ENCODE measurements around the gene NAPB. TPM values are rescaled to one million over a fixed set of nuclear protein-coding genes. Genes with fewer than 3 reads are reported as not detected.

The NAPB gene
- total RNA-seq, 2 donors from 2014 or later = 11.5 to 14.3 TPM

DNA sequence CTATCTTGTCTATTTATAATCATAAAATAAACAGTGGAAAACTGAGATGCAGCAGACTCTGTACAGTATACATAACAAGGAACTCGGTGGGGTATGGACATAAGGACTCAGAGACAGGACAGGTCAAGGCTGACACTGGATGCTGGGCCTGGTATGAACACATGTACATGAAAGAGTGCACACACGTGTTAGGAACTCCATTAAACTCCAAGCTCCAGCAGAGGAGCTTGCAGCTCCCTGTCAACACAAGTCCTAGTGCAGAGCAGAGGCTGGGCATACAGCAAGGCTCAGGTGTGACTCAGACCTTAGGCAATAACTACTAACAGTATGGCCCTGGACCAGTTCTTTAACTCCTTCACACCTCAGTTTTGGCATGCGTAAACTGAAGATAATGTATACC, 17.1 kb downstream of the NAPB start:
- no peaks in the 10 kb centered on the region for H3K27me3 Mint-ChIP-seq
- peaks cover 35% of the 10 kb centered on the region for H3K36me3 Mint-ChIP-seq (ENCODE audit: low read depth)
- H3K4me1 Mint-ChIP-seq = peaks cover 25% of the 10 kb centered on the region
- H3K27ac Mint-ChIP-seq = no peak overlapping the region
- H3K9me3 Mint-ChIP-seq = no peaks in the 10 kb centered on the region
- H3K4me3 Mint-ChIP-seq = no peak overlapping the region
- no peak for ATAC-seq (replicated peaks)

DNA sequence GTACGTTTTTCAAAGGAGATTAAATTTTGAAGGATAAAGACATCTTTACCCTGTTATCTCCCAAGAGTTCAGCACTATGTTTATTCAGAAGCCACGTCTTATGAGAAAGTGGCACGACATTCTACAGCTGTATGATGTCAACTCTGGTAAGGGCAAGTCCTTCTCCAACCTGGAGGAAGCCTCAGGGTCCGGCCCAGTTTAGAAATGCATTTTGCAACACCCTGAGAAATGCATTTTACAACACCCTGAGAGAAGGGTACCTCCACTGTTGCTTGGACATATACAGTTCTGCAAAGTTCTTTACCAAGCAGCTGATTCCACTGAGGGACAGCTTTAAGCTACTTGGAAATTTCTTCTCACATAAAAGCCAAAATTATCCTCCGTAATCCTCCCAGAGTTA, 17.5 kb downstream of the NAPB start:
- H3K4me1 Mint-ChIP-seq = peaks cover 25% of the 10 kb centered on the region
- no peak overlapping the region for H3K4me3 Mint-ChIP-seq
- no peaks in the 10 kb centered on the region for H3K27me3 Mint-ChIP-seq
- no peaks in the 10 kb centered on the region for H3K9me3 Mint-ChIP-seq
- no peak overlapping the region for H3K27ac Mint-ChIP-seq
- ATAC-seq (replicated peaks) = no peak
- peaks cover 39% of the 10 kb centered on the region for H3K36me3 Mint-ChIP-seq (ENCODE audit: low read depth)

DNA sequence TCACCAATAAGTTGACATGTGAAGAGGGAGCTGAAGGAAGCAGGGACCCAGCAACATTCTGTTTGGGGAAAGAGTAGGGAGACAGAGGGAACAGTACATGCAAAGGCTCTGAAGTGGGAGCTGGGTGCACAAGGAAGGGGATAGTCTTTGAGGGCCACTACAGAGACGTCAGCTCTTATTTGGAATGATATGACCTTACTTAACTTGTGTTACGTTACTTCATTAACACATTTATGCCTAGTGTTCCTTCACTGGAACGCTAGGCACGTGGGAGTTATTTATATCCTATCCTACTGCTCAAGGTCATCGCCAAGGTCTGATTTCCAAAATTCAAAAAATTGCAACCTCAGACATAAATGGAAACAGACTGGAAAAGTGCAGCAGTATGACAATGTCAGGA, 20.2 kb downstream of the NAPB start:
- peaks cover 21% of the 10 kb centered on the region for H3K4me1 Mint-ChIP-seq
- H3K36me3 Mint-ChIP-seq (ENCODE audit: low read depth) = peaks cover 60% of the 10 kb centered on the region
- H3K9me3 Mint-ChIP-seq = no peaks in the 10 kb centered on the region
- H3K4me3 Mint-ChIP-seq = no peak overlapping the region
- no peak for ATAC-seq (replicated peaks)
- H3K27ac Mint-ChIP-seq = no peak overlapping the region
- no peaks in the 10 kb centered on the region for H3K27me3 Mint-ChIP-seq

GRCh38 chr20:23399568-23400241, 21.6 kb downstream of the NAPB start:
- ATAC-seq (replicated peaks) = peak; percentile 93
- Mint-ChIP-seq H3K36me3 (ENCODE audit: low read depth) (peaks cover 73% of the 10 kb centered on the region), H3K9me3 (no peaks in the 10 kb centered on the region), H3K27me3 (no peaks in the 10 kb centered on the region), H3K27ac (peak overlapping the region; percentile 9), H3K4me1 (peaks cover 21% of the 10 kb centered on the region), H3K4me3 (peak overlapping the region; percentile 34)

DNA sequence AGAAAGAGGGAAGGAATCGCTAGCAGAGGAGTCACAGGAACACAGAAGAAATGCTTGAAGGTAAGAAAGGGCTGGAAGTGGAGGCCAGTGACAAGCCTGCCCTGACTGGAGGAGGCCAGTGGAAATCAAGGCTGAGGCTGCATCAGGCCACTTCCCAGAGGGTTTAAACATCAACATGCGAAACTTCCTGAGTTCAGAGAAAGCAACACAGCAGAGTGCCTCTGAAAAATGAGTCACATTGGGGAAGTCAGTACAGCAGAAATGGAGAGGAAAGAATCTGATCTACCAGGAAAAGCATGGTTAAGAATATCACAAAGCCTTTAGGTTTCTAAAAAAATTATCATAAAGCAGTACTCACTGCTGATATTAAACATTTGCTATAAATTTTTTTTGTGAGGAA, 23.3 kb downstream of the NAPB start:
- H3K4me1 Mint-ChIP-seq = peaks cover 22% of the 10 kb centered on the region
- H3K27ac Mint-ChIP-seq = peak overlapping the region; percentile 77
- H3K9me3 Mint-ChIP-seq = no peaks in the 10 kb centered on the region
- H3K27me3 Mint-ChIP-seq = no peaks in the 10 kb centered on the region
- peak; percentile 41 for ATAC-seq (replicated peaks)
- H3K36me3 Mint-ChIP-seq (ENCODE audit: low read depth) = peaks cover 88% of the 10 kb centered on the region
- H3K4me3 Mint-ChIP-seq = peak overlapping the region; percentile 57

DNA sequence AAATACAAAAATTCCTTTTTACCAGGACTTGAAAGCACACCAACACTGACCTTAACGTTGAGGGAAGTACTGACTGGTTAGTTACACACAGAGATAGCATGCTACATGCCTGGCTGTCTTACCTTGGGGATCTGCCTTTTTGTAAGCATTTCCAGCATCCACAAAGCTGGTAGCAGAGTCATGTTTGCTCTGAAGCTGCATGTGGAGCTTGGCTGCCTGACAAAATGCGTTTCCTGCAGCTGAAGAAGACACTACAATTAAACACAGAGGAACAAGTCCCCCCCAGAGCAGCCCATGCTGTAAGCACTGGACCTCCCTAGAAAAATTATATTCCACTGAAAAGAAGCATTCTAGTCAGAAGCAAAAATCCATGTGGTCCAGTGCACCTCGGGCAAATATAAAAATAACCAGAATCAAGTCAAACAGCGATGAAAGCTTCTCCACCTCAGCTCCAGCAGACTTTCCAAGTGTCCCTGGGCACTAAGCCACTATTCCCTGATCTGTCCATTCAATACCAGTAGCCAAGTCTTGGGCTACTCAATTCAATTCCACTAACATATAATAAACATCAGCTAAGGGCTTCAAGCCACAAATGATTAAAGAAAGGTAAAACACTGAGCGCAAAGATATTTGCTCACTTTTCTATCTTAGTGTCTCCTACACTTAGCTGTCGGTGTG, 24.2 kb downstream of the NAPB start:
- no peak for ATAC-seq (replicated peaks)
- Mint-ChIP-seq H3K36me3 (ENCODE audit: low read depth) (peaks cover 88% of the 10 kb centered on the region), H3K9me3 (no peaks in the 10 kb centered on the region), H3K27me3 (no peaks in the 10 kb centered on the region), H3K27ac (no peak overlapping the region), H3K4me3 (peak overlapping the region; percentile 57), H3K4me1 (peaks cover 22% of the 10 kb centered on the region)

DNA sequence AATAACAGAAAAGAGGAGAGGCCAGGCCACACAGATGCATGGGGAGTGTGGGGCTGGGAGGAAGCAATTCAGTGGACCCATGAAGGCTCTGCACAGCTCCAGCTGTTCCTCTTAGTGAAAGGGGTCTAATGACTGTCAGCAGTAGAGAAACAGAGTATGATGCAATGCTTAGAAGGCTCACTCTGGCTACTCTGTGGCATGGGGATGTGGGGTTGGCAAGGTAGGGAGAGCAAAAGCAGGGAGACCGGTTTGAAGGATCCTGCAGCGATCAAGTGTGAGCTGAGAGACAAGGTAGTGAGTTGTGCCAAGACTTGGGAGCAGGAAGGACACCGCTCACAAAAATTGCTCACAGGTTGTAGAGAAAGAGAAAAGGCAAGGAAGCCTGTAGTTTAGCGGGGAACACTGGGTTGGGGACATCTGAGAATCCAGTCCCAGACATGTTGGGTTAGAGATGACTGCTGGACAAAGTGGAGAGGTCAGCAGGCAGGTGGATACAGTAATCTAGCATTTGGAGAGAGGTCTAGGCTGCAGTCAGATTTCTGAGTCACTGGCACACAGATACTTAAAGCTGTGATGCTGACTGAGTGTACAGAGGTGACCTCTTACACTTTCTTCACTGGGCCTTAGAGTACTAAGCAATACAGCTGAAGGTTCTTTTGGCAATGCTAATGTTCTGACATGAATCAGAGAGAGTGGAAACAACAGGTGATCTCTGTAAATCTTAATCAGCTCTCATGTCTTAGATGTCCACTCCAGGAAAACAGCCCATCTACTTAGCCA, 27.1 kb downstream of the NAPB start:
- H3K27me3 Mint-ChIP-seq = no peaks in the 10 kb centered on the region
- peaks cover 90% of the 10 kb centered on the region for H3K36me3 Mint-ChIP-seq (ENCODE audit: low read depth)
- peak; percentile 14 for ATAC-seq (replicated peaks)
- peak overlapping the region; percentile 33 for H3K27ac Mint-ChIP-seq
- H3K9me3 Mint-ChIP-seq = no peaks in the 10 kb centered on the region
- H3K4me1 Mint-ChIP-seq = peaks cover 13% of the 10 kb centered on the region
- H3K4me3 Mint-ChIP-seq = no peak overlapping the region

GRCh38 chr20:23391707-23392310, 29.5 kb downstream of the NAPB start:
- Mint-ChIP-seq H3K27me3 (no peaks in the 10 kb centered on the region), H3K27ac (no peak overlapping the region), H3K9me3 (no peaks in the 10 kb centered on the region), H3K4me1 (peaks cover 5% of the 10 kb centered on the region), H3K36me3 (ENCODE audit: low read depth) (peaks cover 91% of the 10 kb centered on the region), H3K4me3 (no peak overlapping the region)
- ATAC-seq (replicated peaks) = no peak

DNA sequence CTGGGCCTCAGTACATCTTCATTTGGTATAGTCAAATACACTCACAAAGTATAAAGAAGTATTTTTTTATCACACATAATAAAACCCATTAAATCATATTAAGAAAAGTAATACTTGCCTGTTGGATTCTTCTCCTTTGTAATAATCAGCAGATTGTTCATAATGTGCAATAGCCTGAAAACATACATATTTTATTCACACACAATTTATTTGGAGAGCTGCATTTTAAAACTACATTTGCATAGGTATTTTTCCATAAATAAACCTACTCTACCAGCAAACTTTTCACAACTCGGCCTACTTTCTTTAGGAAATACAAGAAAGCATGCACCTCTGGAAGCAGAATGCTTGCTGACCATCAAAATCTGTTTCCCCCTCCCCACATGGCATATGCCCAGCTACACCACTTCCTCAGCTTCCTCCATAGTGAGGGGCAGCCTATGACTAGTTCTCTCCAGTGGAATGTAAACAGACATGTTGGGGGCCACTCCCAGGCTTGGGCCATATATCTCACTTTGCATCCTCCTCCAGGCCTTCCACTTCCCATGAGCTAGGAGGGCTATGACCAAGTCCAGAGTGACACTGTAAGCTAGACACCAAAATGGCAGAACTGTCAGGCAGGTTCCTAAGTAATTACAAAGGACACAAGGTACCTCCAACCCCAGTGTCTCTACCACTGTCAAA, 31.1 kb downstream of the NAPB start:
- ATAC-seq (replicated peaks) = no peak
- Mint-ChIP-seq H3K27me3 (no peaks in the 10 kb centered on the region), H3K4me1 (peaks cover 10% of the 10 kb centered on the region), H3K9me3 (no peaks in the 10 kb centered on the region), H3K36me3 (ENCODE audit: low read depth) (peaks cover 92% of the 10 kb centered on the region), H3K4me3 (no peak overlapping the region), H3K27ac (peak overlapping the region; percentile 24)

GRCh38 chr20:23387118-23387443, 34.2 kb downstream of the NAPB start:
- Mint-ChIP-seq H3K9me3 (no peaks in the 10 kb centered on the region), H3K27ac (no peak overlapping the region), H3K4me3 (no peak overlapping the region), H3K4me1 (peaks cover 18% of the 10 kb centered on the region), H3K36me3 (ENCODE audit: low read depth) (peaks cover 92% of the 10 kb centered on the region), H3K27me3 (no peaks in the 10 kb centered on the region)
- no peak for ATAC-seq (replicated peaks)

- H3K27ac Mint-ChIP-seq = no peak overlapping the region
- H3K9me3 Mint-ChIP-seq = no peaks in the 10 kb centered on the region
- H3K36me3 Mint-ChIP-seq (ENCODE audit: low read depth) = peaks cover 92% of the 10 kb centered on the region
- H3K4me1 Mint-ChIP-seq = peaks cover 18% of the 10 kb centered on the region
- H3K27me3 Mint-ChIP-seq = no peaks in the 10 kb centered on the region
- no peak overlapping the region for H3K4me3 Mint-ChIP-seq
- no peak for ATAC-seq (replicated peaks)
Measured at GRCh38 chr20:23386304-23387117, 34.8 kb downstream of the NAPB start.

- H3K36me3 Mint-ChIP-seq (ENCODE audit: low read depth) = peaks cover 93% of the 10 kb centered on the region
- peaks cover 18% of the 10 kb centered on the region for H3K4me1 Mint-ChIP-seq
- no peak for ATAC-seq (replicated peaks)
- no peaks in the 10 kb centered on the region for H3K9me3 Mint-ChIP-seq
- no peaks in the 10 kb centered on the region for H3K27me3 Mint-ChIP-seq
- H3K27ac Mint-ChIP-seq = no peak overlapping the region
- H3K4me3 Mint-ChIP-seq = no peak overlapping the region
Measured at GRCh38 chr20:23381876-23382275, 39.4 kb downstream of the NAPB start.

GRCh38 chr20:23379772-23380171, 41.5 kb downstream of the NAPB start:
- Mint-ChIP-seq H3K36me3 (ENCODE audit: low read depth) (peaks cover 94% of the 10 kb centered on the region), H3K4me3 (no peak overlapping the region), H3K4me1 (peaks cover 10% of the 10 kb centered on the region), H3K27ac (no peak overlapping the region), H3K27me3 (no peaks in the 10 kb centered on the region), H3K9me3 (no peaks in the 10 kb centered on the region)
- no peak for ATAC-seq (replicated peaks)
